GM19023 (cell line): Measurements from ENCODE around the gene SIL1.

Source experiments
- ATAC-seq: cut with Tn5 transposase; IDR thresholded peaks from one replicate; pipeline ENCODE4 v1.9.1; 2021; ENCODE audit warnings: mild to moderate bottlenecking, moderate library complexity; ENCODE audit not compliant: unreplicated experiment

SIL1 gene

GRCh38 chr5:138985683-138986082, 212.5 kb downstream of the SIL1 start:
- ATAC-seq, result no peak

DNA sequence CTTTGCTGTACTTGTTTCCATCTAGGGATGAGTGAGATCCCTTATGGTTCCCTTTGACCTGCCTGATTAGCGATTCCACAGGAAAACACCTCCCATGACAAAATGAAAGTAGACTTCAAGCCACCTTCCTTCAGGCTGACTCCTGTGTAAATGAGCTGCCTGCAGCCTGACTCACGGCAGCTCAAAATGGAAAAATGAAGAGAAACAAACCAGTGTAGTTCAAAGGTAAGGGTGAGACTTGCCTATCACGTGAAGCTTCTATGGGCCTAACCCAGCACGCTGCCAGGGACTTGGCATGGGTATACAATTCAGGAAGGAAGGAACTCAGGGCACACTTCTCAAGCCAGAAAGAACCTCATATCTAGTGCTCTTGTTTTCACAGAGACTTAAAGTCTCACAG, 212.9 kb downstream of the SIL1 start:
- no peak for ATAC-seq

DNA sequence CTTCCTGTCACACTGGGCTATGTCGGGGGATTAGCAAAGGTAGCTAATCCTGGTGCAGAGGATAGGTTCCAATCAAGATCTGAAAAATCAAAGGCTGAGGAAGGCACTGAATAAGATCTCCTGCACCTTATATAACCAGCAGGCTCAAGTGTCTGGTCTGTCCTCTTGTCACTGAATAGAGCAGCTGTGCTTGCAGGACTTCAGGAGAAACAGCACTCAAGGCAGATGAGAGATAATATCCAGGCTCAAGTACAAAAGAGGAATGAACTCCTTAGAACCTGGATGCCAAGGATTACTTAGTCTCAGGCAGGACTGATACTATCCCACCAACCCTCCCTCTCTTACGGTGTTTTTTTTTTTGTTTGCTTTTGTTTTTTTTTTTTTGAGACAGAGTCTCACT, 214.2 kb downstream of the SIL1 start:
- ATAC-seq, result no peak

DNA sequence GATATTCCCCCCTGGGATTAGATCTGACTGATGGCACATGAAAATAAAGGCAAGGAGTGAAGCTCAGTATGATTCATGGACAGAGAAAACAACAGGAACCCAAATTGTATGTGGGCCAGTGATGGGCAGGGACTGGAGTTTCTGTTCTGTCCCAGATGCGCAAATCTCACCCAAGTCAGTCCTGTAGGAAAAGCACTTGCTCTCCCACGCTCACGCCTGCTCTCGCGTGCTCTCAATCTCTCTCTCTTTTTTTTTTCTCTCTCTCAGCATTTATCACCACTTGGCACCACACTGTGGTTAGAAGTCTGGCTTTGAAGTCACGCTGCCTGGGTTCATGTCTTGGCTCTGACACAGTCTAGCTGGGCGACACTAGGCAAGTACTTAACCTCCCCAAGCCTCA, 216.6 kb downstream of the SIL1 start:
- no peak for ATAC-seq

GRCh38 chr5:138981131-138981530, 217.0 kb downstream of the SIL1 start:
- ATAC-seq, result no peak

DNA sequence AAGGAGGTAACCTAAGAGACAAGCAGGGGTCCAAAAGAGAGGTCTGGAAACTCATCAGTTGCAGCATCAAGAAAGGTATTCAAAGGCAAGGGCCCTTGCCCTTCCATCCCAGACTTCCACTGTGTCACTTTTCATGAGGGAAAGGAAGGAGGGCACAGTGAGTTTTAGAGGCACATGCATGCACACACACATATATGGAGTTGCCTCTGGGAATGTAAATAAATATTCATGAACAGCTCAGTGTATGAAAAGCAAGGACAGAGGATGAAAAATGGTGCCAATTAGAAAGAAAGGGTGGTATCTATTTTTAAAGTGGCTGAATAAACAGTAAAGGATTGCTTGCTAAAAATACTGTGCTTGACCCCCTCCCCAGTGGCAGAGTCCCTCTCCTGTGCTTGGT, 217.7 kb downstream of the SIL1 start:
- ATAC-seq, result no peak

DNA sequence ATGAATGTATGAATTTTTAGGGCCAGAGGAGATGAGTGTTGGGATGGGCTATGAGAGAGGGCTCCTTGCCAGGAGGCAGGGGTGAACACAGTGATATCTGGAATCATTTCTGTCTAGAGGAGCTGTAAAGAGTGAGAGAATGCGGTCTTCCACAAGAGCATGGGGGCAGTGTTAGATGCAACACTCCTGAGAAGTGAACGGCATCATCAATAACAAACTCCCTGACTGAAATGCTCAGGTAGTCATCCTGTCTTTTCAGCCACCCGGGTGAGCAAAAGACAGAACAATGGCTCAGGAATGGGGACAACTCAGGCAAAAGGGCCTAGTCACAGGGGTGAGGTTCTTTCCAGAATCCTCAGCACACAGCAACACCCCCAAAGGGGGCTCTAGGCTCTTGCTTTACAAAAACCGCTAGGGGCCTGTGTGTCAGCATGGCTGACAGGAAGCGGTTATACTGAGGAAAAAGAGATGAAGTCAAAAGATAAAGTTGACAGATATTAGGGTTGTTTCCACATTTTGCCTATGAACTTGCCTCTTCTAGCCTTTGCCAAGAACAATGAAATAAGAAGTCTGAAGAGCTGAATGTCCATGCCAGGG, 218.4 kb downstream of the SIL1 start:
- no peak for ATAC-seq

DNA sequence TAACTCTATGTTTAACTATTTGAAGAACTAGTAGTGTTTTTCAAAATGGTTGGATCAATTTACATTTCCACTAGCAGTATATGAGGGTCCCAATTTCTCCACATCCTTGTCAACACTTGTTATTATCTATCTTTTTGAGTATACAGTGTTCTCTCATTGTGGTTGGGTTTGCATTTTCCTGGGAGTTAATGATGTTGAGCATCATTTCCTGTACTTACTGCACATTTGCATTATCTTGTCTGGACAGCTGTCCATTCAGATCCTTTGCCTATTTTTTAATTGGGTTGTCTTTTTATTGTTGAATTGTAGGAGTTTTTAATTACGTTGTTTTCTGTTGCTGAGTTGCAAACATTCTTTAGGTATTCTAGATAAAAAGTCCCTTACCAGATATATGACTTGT, 219.6 kb downstream of the SIL1 start:
- ATAC-seq, result no peak

- ATAC-seq, result no peak
Measured at GRCh38 chr5:138978080-138978479, 220.1 kb downstream of the SIL1 start.

DNA sequence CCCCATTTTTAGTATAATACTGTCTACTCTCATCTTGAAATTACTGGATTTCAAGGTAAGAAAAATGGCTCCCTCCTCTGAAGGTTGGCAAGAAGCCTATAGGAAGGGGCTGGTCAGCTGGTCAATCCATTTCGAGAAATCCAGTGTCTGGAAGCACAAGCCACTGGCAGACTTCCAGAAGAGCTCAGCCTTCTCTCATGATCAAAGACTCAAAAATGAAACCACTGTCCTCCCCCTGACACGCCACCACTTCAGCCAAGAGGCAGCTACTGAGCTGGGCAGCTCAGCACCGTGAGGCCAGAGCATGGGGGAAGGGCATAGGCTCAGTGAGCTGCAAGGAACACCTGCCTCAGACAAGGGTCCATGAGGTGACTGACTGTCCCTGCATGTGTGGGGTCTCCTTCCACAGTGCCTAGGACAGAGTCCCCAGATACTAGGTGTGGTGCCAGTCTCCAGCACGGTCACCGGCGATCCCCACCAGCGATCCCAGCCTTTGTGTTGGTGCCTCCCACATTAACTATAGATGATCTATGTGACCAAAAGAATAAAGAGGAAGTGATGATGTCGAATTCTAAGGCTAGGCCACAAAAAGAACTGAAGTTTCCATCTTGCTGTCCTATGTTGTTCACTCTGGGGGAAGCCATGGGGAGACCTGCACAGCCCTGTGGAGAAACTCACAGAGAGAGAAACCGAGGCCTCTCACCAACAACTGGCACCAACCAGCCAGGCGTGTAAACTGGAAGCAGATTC, 222.9 kb downstream of the SIL1 start:
- no peak for ATAC-seq

DNA sequence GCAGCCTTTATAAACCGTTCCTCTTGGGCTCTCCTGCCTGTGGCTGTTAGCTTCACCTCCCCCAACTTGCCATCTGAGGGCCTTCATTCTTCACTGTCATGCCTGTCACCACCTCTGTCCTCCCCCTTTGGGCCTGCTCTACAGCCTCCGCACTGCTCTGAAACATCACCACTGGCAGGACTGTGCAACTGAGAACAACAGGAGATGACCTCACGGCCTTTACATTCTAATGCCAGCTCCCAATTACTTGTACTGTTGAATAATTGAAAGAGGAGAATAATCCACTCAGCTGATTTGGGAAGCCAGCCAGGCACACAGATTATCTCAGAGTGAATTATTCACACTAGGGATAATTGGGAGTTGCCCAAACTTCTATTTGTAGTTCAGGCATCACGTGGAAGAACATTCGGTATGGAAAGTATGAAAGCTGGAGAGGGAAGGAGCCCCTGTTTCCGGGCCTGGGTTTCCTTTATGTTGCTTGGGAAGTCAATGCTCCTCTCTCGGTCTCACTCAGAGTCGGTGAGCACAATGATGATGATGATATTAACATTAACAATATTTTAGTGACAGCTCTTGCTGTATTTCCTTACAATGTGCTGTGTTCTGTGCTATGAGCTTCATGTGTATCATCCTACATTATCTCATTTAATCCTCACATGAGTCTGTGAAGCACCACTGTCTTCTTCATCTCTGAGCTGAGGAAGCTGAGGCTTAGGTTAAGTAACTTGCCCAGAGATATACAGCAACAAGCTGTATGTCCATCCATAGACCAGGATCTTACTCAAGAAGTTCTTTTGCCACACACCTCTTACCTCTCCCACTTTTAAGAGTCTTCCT, 223.7 kb downstream of the SIL1 start:
- ATAC-seq, result no peak

DNA sequence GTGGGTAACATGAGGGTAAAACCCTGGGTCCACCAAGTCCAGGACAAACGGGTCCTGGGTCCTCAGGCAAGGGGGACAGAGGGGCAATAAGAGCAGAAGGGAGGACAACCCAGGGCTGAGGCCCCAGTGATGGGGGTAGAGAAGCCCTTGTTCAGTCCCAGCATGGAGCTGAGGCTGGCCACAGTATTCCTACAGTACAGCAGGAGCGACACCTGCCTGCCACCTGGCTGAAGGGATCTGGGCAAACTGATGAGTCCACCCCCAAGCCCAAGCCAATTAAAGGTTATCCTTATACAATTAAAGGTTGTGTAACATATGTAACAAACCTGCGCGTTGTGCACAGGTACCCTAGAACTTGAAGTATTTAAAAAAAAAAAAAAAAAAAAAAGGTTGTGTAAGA, 225.3 kb downstream of the SIL1 start:
- ATAC-seq, result no peak

DNA sequence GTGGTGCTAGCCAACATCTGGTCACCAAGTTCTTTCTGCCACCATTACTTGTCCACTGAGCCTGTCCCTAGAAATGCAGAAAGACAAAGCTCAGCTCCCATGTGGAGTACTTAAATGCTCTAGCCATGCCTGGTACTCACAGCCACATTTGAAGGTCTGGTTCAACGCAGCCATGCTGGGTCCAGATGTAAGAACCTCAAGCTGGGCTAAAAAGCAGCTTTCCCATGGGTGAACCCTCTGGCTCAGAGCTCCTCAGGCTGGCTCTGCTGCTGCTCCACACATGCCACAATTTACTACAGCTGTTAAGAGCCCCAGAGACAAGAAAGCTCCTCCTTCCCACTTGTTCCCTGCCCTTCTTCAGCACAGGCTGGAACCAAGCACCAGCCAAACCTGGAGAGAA, 225.9 kb downstream of the SIL1 start:
- no peak for ATAC-seq

GRCh38 chr5:138969323-138970002, 228.7 kb downstream of the SIL1 start:
- ATAC-seq, result no peak

DNA sequence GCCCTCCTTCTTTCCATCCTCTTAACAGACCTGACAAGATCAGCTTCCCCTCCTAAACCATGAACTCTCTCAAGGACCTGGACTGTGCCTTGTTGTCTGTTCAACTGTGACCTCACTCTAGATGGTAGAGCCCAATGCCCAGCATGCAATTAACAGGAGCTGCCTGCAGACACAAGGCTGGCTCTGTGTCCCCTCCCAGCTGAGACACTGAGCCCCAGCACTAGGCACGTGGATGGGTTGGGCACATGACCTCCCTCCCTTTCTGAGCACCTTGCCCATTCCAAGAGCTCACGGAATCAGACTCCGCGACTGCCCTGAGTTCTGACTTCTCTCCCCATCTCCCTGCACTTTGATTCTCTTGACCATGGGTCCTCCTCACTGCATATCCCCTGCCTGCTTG, 229.6 kb downstream of the SIL1 start:
- no peak for ATAC-seq

GRCh38 chr5:138967791-138968448, 230.2 kb downstream of the SIL1 start:
- no peak for ATAC-seq

DNA sequence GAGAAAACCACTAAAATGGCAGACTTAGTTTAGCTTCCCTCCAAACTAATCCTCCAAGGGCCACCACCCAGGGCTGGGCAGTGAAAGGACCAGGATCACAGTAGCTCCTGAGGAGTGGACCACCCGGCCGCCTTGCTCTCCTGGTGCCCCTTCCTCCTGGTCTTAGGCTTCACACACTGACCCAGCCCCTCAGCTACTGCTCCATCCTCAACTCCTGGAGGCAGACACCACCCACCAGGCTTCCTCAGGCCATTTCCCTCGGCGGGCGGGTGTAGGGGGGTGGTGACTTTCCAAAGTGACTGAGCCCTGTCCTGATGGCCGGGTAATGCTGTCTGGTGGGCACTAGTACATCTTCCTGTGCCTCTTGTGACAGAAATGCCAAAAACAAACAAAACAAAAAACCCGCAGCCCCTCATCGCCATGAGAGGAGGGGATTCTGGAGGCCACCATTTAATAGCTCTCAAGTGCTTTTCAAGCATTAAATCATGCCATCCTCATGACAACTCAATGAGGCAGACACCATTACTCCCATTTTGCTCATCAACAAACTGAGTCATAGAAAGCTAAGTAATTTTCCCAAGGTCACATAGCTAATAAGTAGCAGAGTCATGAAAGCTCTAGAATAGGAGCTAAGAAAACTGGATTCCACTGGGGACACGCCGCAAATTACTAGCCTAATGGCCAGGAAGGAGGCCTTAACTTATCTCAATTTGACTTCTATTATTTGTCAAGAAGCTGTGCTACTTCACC, 231.8 kb downstream of the SIL1 start:
- ATAC-seq, result no peak

- no peak for ATAC-seq
Measured at GRCh38 chr5:138965626-138966025, 232.5 kb downstream of the SIL1 start.

DNA sequence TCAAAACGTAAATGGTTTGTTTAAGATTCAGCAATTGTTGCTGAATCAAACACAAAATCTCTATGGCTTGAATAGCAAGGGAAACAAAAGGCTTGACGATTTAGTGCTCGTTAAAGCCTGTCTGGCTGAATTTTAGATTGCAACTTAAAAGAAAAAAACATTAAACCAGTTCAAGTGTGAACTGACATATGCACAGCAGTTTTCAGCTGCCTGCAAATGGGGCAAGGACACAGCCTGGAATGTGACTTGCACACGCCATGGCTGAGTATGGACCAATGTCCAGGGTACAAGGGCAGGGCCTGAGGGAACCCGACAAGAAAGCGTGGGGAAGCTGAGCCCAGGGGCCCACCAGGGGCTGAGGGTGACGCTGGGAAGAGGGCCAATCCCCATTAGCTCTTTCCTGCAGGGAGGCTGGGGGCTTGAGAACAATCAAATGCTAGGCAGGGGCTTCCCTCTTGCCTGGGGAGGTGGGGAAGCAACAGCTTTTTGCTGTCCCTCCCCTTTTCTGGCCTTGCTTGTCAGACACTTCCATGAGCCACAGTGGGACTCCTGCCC, 233.4 kb downstream of the SIL1 start:
- no peak for ATAC-seq
